WTC11 (cell line): ENCODE measurements around the gene CCDC126. TPM values are rescaled to one million over a fixed set of nuclear protein-coding genes. Genes with fewer than 3 reads are reported as not detected.

Experiments
- ATAC-seq: fragments of 200-7000 bp; cut with Tn5 transposase; 2 replicates; pipeline ENCODE4 v1.10.0; 2021; ENCODE audit warnings: mild to moderate bottlenecking, moderate library complexity
- CTCF ChIA-PET: fragments of 300-600 bp; sonication (Branson Sonifier 250); formaldehyde crosslinking; loops from one replicate; lab custom pipeline; 2021; ENCODE audit warnings: antibody characterized with exemption; lab: Charles Lee
- POLR2A ChIA-PET: fragments of 350-600 bp; sonication (Branson Sonifier 250); formaldehyde crosslinking; loops from one replicate; lab custom pipeline; 2021; ENCODE audit warnings: antibody characterized with exemption; lab: Charles Lee
- DNase-seq: peaks from one replicate; pipeline ENCODE4 v3.0.0; 2021; ENCODE audit warnings: low spot score
- H3K27ac Mint-ChIP-seq: 2 replicates; pipeline ENCODE4 v1.8.0; 2021; ENCODE audit warnings: mixed read lengths
- H3K27me3 Mint-ChIP-seq: 2 replicates; pipeline ENCODE4 v1.8.0; 2021; ENCODE audit warnings: low read depth, mild to moderate bottlenecking, moderate library complexity, mixed read lengths
- H3K36me3 Mint-ChIP-seq: 2 replicates; pipeline ENCODE4 v1.8.0; 2021; ENCODE audit warnings: mixed read lengths
- H3K4me1 Mint-ChIP-seq: 2 replicates; pipeline ENCODE4 v1.8.0; 2022; ENCODE audit warnings: mixed read lengths
- H3K4me3 Mint-ChIP-seq: 2 replicates; pipeline ENCODE4 v1.8.0; 2021; ENCODE audit warnings: mild to moderate bottlenecking, moderate library complexity, mixed read lengths
- H3K9me3 Mint-ChIP-seq: 2 replicates; pipeline ENCODE4 v1.8.0; 2021; ENCODE audit warnings: mixed read lengths
- CBFB ChIP-seq: sonication (generic); formaldehyde crosslinking; IDR thresholded peaks from 2 replicates; pipeline ENCODE4 v1.8.1; 2022; ENCODE audit warnings: mild to moderate bottlenecking, low read depth, missing genetic modification reagents
- GABPB1 ChIP-seq: sonication (generic); formaldehyde crosslinking; IDR thresholded peaks from 2 replicates; pipeline ENCODE4 v1.8.1; 2023; ENCODE audit warnings: mild to moderate bottlenecking, missing genetic modification reagents
- GRHL2 ChIP-seq: fragments of 250-450 bp; sonication (Bioruptor Pico); IDR thresholded peaks from 2 replicates; pipeline ENCODE4 v1.8.0; 2022; ENCODE audit warnings: mild to moderate bottlenecking, moderate library complexity; ENCODE audit not compliant: insufficient replicate concordance, severe bottlenecking
- GTF2I ChIP-seq: fragments of 250-450 bp; sonication (Bioruptor Pico); conservative IDR thresholded peaks from 2 replicates; pipeline ENCODE4 v1.4.0; 2021; ENCODE audit warnings: mild to moderate bottlenecking
- JAZF1 ChIP-seq: fragments of 250-450 bp; sonication (Bioruptor Pico); IDR thresholded peaks from 2 replicates; pipeline ENCODE4 v1.9.0; 2021; ENCODE audit warnings: moderate library complexity, mild to moderate bottlenecking, inconsistent platforms
- MXD4 ChIP-seq: fragments of 250-450 bp; sonication (Bioruptor Pico); IDR thresholded peaks from 2 replicates; pipeline ENCODE4 v1.8.0; 2021; ENCODE audit warnings: mild to moderate bottlenecking, moderate library complexity, borderline replicate concordance
- MYBL2 ChIP-seq: sonication (generic); formaldehyde crosslinking; IDR thresholded peaks from 2 replicates; pipeline ENCODE4 v1.8.1; 2023; ENCODE audit warnings: mild to moderate bottlenecking, moderate library complexity, missing genetic modification reagents
- NFE2L1 ChIP-seq: sonication (generic); formaldehyde crosslinking; IDR thresholded peaks from 2 replicates; pipeline ENCODE4 v1.8.1; 2023; ENCODE audit warnings: missing genetic modification reagents
- NR2C2 ChIP-seq: sonication (generic); formaldehyde crosslinking; IDR thresholded peaks from 2 replicates; pipeline ENCODE4 v1.8.0; 2022; ENCODE audit warnings: mild to moderate bottlenecking, missing genetic modification reagents
- NR3C1 ChIP-seq: sonication (generic); formaldehyde crosslinking; conservative IDR thresholded peaks from 2 replicates; pipeline ENCODE4 v1.8.1; 2023; ENCODE audit warnings: low read depth, mild to moderate bottlenecking, missing genetic modification reagents
- SMAD4 ChIP-seq: sonication (generic); formaldehyde crosslinking; IDR thresholded peaks from 2 replicates; pipeline ENCODE4 v1.8.0; 2022; ENCODE audit warnings: mild to moderate bottlenecking, missing genetic modification reagents
- TEAD1 ChIP-seq: sonication (generic); formaldehyde crosslinking; IDR thresholded peaks from 2 replicates; pipeline ENCODE4 v1.8.0; 2022; ENCODE audit warnings: mild to moderate bottlenecking, missing genetic modification reagents
- TEAD4 ChIP-seq: sonication (generic); formaldehyde crosslinking; IDR thresholded peaks from 2 replicates; pipeline ENCODE4 v1.8.0; 2022; ENCODE audit warnings: mild to moderate bottlenecking, missing genetic modification reagents
- ZNF219 ChIP-seq: sonication (generic); formaldehyde crosslinking; IDR thresholded peaks from 2 replicates; pipeline ENCODE4 v1.8.0; 2023; ENCODE audit warnings: missing genetic modification reagents, mild to moderate bottlenecking, borderline replicate concordance
- ZNF671 ChIP-seq: fragments of 250-450 bp; sonication (Bioruptor Pico); IDR thresholded peaks from 2 replicates; pipeline ENCODE4 v1.8.0; 2021; ENCODE audit warnings: mild to moderate bottlenecking
- total RNA-seq: library from RNA; stranded (reverse); gene quantifications from 3 replicates; pipeline ENCODE4 v1.2.3, GENCODE V29; 2021
- TF ChIP-seq, protein P1 (sequence below): sonication (generic); formaldehyde crosslinking; IDR thresholded peaks from 2 replicates; pipeline ENCODE4 v1.8.0; 2022; ENCODE audit warnings: mild to moderate bottlenecking, missing genetic modification reagents
- TF ChIP-seq, protein P2 (sequence below): sonication (generic); formaldehyde crosslinking; IDR thresholded peaks from 2 replicates; pipeline ENCODE4 v1.8.1; 2022; ENCODE audit warnings: low read depth, mild to moderate bottlenecking, moderate library complexity, missing genetic modification reagents, borderline replicate concordance
- TF ChIP-seq, protein P3 (sequence below): sonication (generic); formaldehyde crosslinking; IDR thresholded peaks from 2 replicates; pipeline ENCODE4 v1.8.0; 2023; ENCODE audit warnings: mild to moderate bottlenecking, missing genetic modification reagents
- TF ChIP-seq, protein P4 (sequence below): sonication (generic); formaldehyde crosslinking; IDR thresholded peaks from 2 replicates; pipeline ENCODE4 v1.8.1; 2023; ENCODE audit warnings: mild to moderate bottlenecking, missing genetic modification reagents
- TF ChIP-seq, protein P5 (sequence below): sonication (generic); formaldehyde crosslinking; IDR thresholded peaks from 2 replicates; pipeline ENCODE4 v1.8.0; 2022; ENCODE audit warnings: mild to moderate bottlenecking, missing genetic modification reagents

CCDC126 gene
- total RNA-seq, 1 experiment from 2014 or later, result 5.1 TPM

DNA sequence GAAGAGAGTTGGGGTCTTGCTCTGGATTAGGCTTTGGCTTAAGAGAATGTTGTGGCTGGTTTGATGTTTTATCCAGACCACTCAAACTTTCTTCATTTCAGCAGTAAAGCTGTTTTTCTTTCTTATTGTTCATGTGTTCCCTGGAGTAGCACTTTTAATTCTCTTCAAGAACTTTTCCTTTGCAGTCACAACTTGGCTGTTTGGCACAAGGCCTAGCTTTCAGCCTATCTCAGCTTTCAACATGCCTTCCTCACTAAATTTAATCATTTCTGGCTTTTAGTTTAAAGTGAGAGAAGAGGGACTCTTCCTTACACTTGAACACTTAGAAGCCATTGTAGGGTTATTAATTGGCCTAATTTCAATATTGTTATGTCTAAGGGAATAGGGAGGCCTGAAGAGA lies 18.1 kb downstream of the CCDC126 start:
- Mint-ChIP-seq H3K9me3 (peaks cover 36% of the 10 kb centered on the region), H3K27me3 (no peaks in the 10 kb centered on the region; the same call in 1 of the 2 replicates), H3K36me3 (peaks cover 36% of the 10 kb centered on the region), H3K4me1 (no peaks in the 10 kb centered on the region), H3K27ac (no peak overlapping the region), H3K4me3 (no peak overlapping the region)
- ChIA-PET POLR2A (no interaction called here), CTCF (no interaction called here)
- TF ChIP-seq GRHL2 (CRISPR knock-in tag) (no peak), TEAD4 (CRISPR knock-in tag) (no peak), TEAD1 (CRISPR knock-in tag) (no peak), ZNF671 (CRISPR knock-in tag) (no peak), ZNF219 (no peak), GTF2I (CRISPR knock-in tag) (no peak), CBFB (CRISPR knock-in tag) (no peak), GABPB1 (CRISPR knock-in tag) (no peak), MXD4 (CRISPR knock-in tag) (no peak), NR3C1 (CRISPR knock-in tag) (no peak), JAZF1 (no peak)
- TF ChIP-seq, protein P1, sequence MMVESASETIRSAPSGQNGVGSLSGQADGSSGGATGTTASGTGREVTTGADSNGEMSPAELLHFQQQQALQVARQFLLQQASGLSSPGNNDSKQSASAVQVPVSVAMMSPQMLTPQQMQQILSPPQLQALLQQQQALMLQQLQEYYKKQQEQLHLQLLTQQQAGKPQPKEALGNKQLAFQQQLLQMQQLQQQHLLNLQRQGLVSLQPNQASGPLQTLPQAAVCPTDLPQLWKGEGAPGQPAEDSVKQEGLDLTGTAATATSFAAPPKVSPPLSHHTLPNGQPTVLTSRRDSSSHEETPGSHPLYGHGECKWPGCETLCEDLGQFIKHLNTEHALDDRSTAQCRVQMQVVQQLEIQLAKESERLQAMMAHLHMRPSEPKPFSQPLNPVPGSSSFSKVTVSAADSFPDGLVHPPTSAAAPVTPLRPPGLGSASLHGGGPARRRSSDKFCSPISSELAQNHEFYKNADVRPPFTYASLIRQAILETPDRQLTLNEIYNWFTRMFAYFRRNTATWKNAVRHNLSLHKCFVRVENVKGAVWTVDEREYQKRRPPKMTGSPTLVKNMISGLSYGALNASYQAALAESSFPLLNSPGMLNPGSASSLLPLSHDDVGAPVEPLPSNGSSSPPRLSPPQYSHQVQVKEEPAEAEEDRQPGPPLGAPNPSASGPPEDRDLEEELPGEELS (CRISPR knock-in tag), result no peak
- TF ChIP-seq, protein P2, sequence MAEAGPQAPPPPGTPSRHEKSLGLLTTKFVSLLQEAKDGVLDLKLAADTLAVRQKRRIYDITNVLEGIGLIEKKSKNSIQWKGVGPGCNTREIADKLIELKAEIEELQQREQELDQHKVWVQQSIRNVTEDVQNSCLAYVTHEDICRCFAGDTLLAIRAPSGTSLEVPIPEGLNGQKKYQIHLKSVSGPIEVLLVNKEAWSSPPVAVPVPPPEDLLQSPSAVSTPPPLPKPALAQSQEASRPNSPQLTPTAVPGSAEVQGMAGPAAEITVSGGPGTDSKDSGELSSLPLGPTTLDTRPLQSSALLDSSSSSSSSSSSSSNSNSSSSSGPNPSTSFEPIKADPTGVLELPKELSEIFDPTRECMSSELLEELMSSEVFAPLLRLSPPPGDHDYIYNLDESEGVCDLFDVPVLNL (CRISPR knock-in tag), result no peak
- TF ChIP-seq, protein P3, sequence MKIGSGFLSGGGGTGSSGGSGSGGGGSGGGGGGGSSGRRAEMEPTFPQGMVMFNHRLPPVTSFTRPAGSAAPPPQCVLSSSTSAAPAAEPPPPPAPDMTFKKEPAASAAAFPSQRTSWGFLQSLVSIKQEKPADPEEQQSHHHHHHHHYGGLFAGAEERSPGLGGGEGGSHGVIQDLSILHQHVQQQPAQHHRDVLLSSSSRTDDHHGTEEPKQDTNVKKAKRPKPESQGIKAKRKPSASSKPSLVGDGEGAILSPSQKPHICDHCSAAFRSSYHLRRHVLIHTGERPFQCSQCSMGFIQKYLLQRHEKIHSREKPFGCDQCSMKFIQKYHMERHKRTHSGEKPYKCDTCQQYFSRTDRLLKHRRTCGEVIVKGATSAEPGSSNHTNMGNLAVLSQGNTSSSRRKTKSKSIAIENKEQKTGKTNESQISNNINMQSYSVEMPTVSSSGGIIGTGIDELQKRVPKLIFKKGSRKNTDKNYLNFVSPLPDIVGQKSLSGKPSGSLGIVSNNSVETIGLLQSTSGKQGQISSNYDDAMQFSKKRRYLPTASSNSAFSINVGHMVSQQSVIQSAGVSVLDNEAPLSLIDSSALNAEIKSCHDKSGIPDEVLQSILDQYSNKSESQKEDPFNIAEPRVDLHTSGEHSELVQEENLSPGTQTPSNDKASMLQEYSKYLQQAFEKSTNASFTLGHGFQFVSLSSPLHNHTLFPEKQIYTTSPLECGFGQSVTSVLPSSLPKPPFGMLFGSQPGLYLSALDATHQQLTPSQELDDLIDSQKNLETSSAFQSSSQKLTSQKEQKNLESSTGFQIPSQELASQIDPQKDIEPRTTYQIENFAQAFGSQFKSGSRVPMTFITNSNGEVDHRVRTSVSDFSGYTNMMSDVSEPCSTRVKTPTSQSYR (CRISPR knock-in tag), result no peak
- TF ChIP-seq, protein P4, sequence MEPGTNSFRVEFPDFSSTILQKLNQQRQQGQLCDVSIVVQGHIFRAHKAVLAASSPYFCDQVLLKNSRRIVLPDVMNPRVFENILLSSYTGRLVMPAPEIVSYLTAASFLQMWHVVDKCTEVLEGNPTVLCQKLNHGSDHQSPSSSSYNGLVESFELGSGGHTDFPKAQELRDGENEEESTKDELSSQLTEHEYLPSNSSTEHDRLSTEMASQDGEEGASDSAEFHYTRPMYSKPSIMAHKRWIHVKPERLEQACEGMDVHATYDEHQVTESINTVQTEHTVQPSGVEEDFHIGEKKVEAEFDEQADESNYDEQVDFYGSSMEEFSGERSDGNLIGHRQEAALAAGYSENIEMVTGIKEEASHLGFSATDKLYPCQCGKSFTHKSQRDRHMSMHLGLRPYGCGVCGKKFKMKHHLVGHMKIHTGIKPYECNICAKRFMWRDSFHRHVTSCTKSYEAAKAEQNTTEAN (CRISPR knock-in tag), result no peak
- ATAC-seq, result no peak
- DNase-seq, result no peak

DNA sequence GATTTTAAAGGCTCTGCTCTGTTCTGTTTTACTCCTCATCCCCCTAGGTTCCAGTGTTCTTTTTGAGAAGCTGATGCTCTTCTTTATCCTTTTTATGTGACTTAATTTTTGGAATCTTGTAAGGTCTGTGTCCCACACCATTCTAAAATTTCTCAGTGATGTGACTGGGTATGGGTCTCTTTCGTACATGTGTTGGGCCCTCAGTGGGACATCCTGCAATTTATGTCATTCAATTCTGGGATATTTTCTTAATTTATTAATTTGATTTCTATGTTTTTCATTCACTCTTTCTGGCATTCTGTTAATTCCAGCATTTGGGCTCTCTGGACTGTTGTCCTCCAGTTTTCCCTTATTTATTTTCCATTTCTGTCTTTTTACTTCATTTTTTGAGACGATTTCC lies 19.4 kb downstream of the CCDC126 start:
- no peak for DNase-seq
- TF ChIP-seq MYBL2 (CRISPR knock-in tag) (no peak), NFE2L1 (no peak), NR2C2 (CRISPR knock-in tag) (no peak), NR3C1 (CRISPR knock-in tag) (no peak), GRHL2 (CRISPR knock-in tag) (no peak), GTF2I (CRISPR knock-in tag) (no peak), SMAD4 (no peak)
- TF ChIP-seq, protein P5, sequence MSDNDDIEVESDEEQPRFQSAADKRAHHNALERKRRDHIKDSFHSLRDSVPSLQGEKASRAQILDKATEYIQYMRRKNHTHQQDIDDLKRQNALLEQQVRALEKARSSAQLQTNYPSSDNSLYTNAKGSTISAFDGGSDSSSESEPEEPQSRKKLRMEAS (CRISPR knock-in tag), result no peak
- no peak for ATAC-seq
- Mint-ChIP-seq H3K27me3 (no peaks in the 10 kb centered on the region; the same call in 1 of the 2 replicates), H3K9me3 (peaks cover 36% of the 10 kb centered on the region), H3K4me1 (no peaks in the 10 kb centered on the region), H3K27ac (no peak overlapping the region), H3K36me3 (peaks cover 36% of the 10 kb centered on the region), H3K4me3 (no peak overlapping the region)
- ChIA-PET POLR2A (no interaction called here), CTCF (no interaction called here)
